MM.1S (cell line): ENCODE measurements around the gene OR5B12.

Source experiments
- DNase-seq: peaks from one replicate; pipeline ENCODE4 v3.0.0-alpha.2; 2015
- H2AFZ ChIP-seq: fragments of 300-600 bp; sonication (generic); 2 replicates; pipeline ENCODE4 v1.6.0; 2016; ENCODE audit warnings: antibody characterized with exemption, low read length
- H3F3A ChIP-seq: fragments of 300-600 bp; sonication (generic); 2 replicates; pipeline ENCODE4 v1.6.1; 2016; ENCODE audit warnings: mild to moderate bottlenecking, antibody characterized with exemption, low read length, moderate library complexity, mixed read lengths; ENCODE audit not compliant: insufficient read depth
- H3K27ac ChIP-seq: fragments of 300-600 bp; sonication (generic); 2 replicates; pipeline ENCODE4 v1.5.1; 2016; ENCODE audit warnings: mild to moderate bottlenecking, low read length
- H3K27me3 ChIP-seq: fragments of 300-600 bp; sonication (generic); replicated peaks from 2 replicates; pipeline ENCODE4 v1.6.0; 2016; ENCODE audit warnings: low read length; ENCODE audit not compliant: insufficient read depth
- H3K36me3 ChIP-seq: fragments of 300-600 bp; sonication (generic); replicated peaks from 2 replicates; pipeline ENCODE4 v1.6.1; 2016; ENCODE audit warnings: mild to moderate bottlenecking, low read length, mixed read lengths; ENCODE audit not compliant: insufficient read depth
- H3K4me1 ChIP-seq: fragments of 300-600 bp; sonication (generic); 2 replicates; pipeline ENCODE4 v1.6.1; 2016; ENCODE audit warnings: low read length, mixed read lengths
- H3K4me2 ChIP-seq: fragments of 300-600 bp; sonication (generic); 2 replicates; pipeline ENCODE4 v1.6.0; 2016; ENCODE audit warnings: low read depth, low read length
- H3K4me3 ChIP-seq: fragments of 300-600 bp; sonication (generic); 2 replicates; pipeline ENCODE4 v1.5.1; 2016; ENCODE audit warnings: low read length, mixed read lengths
- H3K79me2 ChIP-seq: fragments of 300-600 bp; sonication (generic); 2 replicates; pipeline ENCODE4 v1.6.1; 2016; ENCODE audit warnings: mixed run types, low read length, mixed read lengths
- H3K9ac ChIP-seq: fragments of 300-600 bp; sonication (generic); 2 replicates; pipeline ENCODE4 v1.6.1; 2016; ENCODE audit warnings: low read length, mixed read lengths
- H3K9me2 ChIP-seq: fragments of 300-600 bp; sonication (generic); replicated peaks from 2 replicates; pipeline ENCODE4 v1.6.1; 2016; ENCODE audit warnings: mild to moderate bottlenecking, low read length, mixed read lengths; ENCODE audit not compliant: insufficient read depth
- H3K9me3 ChIP-seq: fragments of 300-600 bp; sonication (generic); replicated peaks from 2 replicates; pipeline ENCODE4 v1.6.1; 2016; ENCODE audit warnings: mild to moderate bottlenecking, low read length, mixed read lengths; ENCODE audit not compliant: insufficient read depth
- H4K20me1 ChIP-seq: fragments of 300-600 bp; sonication (generic); 2 replicates; pipeline ENCODE4 v1.6.1; 2016; ENCODE audit warnings: mild to moderate bottlenecking, low read length, moderate library complexity, mixed read lengths; ENCODE audit not compliant: insufficient read depth
- EZH2 ChIP-seq: fragments of 300-600 bp; sonication (generic); optimal IDR thresholded peaks from 2 replicates; pipeline ENCODE3; 2017; ENCODE audit warnings: low read depth, mild to moderate bottlenecking, antibody characterized with exemption, low read length, mixed read lengths
- EZH2phosphoT487 ChIP-seq: fragments of 300-600 bp; sonication (generic); IDR thresholded peaks from 2 replicates; pipeline ENCODE4 v1.6.1; 2018; ENCODE audit warnings: antibody characterized with exemption, low read length
- TF ChIP-seq, protein P1 (sequence below): fragments of 300-600 bp; sonication (generic); IDR thresholded peaks from 2 replicates; pipeline ENCODE4 v1.5.1; 2016; ENCODE audit warnings: antibody characterized with exemption, low read length, mixed read lengths

Gene OR5B12

DNA sequence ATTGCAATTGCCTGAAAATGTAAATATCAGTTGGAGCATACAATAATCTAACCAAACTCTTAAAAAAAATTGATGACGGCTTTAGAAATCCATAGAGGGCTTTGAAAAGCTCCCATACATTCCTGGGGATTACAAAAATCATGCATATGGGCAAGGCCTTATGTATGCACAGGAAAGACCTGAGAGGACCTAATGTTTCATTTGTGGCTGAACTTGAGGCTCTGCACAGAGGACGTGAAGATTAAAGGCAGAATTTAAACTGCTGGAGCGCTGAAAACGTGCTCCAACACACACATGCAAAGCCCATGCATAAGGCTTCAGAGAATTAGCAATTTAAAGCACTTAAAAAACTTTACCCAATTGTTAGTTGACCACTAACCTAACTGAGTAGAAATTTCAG lies 3.5 kb downstream of the OR5B12 start:
- DNase-seq = no peak
- Histone ChIP-seq H3K9ac (no peak overlapping the region), H3K9me3 (no peaks in the 10 kb centered on the region), H4K20me1 (no peaks in the 10 kb centered on the region), H3K27me3 (no peaks in the 10 kb centered on the region), H2AFZ (no peak overlapping the region), H3K9me2 (no peaks in the 10 kb centered on the region), H3K4me2 (no peak overlapping the region), H3F3A (no peaks in the 10 kb centered on the region), H3K27ac (no peak overlapping the region), H3K79me2 (no peaks in the 10 kb centered on the region), H3K36me3 (no peaks in the 10 kb centered on the region), H3K4me1 (no peaks in the 10 kb centered on the region), H3K4me3 (no peak overlapping the region)
- TF ChIP-seq EZH2phosphoT487 (no peak), EZH2 (no peak)
- TF ChIP-seq, protein P1, sequence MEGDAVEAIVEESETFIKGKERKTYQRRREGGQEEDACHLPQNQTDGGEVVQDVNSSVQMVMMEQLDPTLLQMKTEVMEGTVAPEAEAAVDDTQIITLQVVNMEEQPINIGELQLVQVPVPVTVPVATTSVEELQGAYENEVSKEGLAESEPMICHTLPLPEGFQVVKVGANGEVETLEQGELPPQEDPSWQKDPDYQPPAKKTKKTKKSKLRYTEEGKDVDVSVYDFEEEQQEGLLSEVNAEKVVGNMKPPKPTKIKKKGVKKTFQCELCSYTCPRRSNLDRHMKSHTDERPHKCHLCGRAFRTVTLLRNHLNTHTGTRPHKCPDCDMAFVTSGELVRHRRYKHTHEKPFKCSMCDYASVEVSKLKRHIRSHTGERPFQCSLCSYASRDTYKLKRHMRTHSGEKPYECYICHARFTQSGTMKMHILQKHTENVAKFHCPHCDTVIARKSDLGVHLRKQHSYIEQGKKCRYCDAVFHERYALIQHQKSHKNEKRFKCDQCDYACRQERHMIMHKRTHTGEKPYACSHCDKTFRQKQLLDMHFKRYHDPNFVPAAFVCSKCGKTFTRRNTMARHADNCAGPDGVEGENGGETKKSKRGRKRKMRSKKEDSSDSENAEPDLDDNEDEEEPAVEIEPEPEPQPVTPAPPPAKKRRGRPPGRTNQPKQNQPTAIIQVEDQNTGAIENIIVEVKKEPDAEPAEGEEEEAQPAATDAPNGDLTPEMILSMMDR = no peak

DNA sequence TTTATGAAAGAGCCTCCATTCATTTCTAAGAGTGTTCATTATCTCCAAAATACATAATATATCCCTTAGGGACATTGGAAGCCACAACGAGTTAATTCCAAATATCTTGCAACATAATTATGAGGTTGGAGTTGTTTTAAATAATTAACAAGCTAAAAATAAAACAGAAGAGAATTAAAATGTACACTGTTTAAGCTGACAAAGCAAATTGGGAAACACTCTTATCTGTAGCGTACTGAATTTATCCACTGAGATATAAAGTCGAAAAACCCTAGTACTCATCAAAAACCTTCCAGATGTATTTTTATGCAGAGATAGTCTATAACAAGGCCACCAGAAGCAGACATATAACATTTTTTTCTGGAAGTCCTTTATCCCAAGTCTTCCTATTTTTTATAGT lies 7.8 kb downstream of the OR5B12 start:
- Histone ChIP-seq H3K9ac (no peak overlapping the region), H3K36me3 (no peaks in the 10 kb centered on the region), H2AFZ (no peak overlapping the region), H3K27me3 (no peaks in the 10 kb centered on the region), H3K27ac (no peak overlapping the region), H3K4me1 (no peaks in the 10 kb centered on the region), H3F3A (no peaks in the 10 kb centered on the region), H3K4me2 (no peak overlapping the region), H3K9me2 (no peaks in the 10 kb centered on the region), H3K4me3 (no peak overlapping the region), H3K9me3 (no peaks in the 10 kb centered on the region), H3K79me2 (no peaks in the 10 kb centered on the region), H4K20me1 (no peaks in the 10 kb centered on the region)
- no peak for DNase-seq
- TF ChIP-seq, protein P1 = no peak
- TF ChIP-seq EZH2 (no peak), EZH2phosphoT487 (no peak)

DNA sequence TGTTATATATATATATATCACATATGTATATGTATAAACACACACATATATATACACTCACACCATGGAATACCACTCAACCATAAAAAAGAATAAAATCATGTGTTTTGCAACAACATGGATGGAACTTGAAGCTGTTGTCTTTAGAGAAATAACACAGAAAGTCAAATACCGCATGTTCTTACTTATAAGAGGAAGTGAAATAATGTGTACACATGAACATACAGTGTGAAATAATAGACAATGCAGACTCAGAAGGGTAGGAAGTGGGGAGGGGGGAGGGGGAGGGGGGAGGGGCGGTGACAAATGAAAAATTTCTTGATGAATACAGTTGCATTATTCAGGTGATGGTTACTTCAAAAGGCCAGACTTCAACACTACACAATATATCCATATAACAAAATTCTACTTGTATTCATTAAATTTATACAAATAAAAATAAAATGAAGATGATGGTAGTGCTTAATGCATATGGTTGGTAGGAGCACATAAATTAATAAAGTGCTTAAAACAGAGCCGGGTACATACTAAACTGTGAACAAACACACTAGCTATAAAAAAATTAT lies 8.3 kb downstream of the OR5B12 start:
- TF ChIP-seq, protein P1 = no peak
- TF ChIP-seq EZH2 = no peak
- no peak for TF ChIP-seq EZH2phosphoT487
- no peak overlapping the region for H2AFZ ChIP-seq

More for the DNA sequence above, 8.3 kb downstream of the OR5B12 start:
- no peak overlapping the region for H3K4me2 ChIP-seq
- no peaks in the 10 kb centered on the region for H3K4me1 ChIP-seq
- H3K27ac ChIP-seq = no peak overlapping the region
- peak; percentile 14 for DNase-seq
- H3K79me2 ChIP-seq = no peaks in the 10 kb centered on the region
- H3K9me2 ChIP-seq = no peaks in the 10 kb centered on the region
- no peak overlapping the region for H3K9ac ChIP-seq
- no peaks in the 10 kb centered on the region for H3K27me3 ChIP-seq
- no peaks in the 10 kb centered on the region for H3F3A ChIP-seq
- no peaks in the 10 kb centered on the region for H4K20me1 ChIP-seq
- no peaks in the 10 kb centered on the region for H3K9me3 ChIP-seq
- no peaks in the 10 kb centered on the region for H3K36me3 ChIP-seq
- H3K4me3 ChIP-seq = no peak overlapping the region
